HL-60 (cell line): Measurements from ENCODE around the gene PCIF1.

ENCODE experiments used
- CTCF ChIP-seq: IDR thresholded peaks from one replicate; pipeline ENCODE4 v1.5.1; 2011; ENCODE audit warnings: low read length, control low read depth, inconsistent platforms; ENCODE audit not compliant: insufficient read depth
- GABPA ChIP-seq: IDR thresholded peaks from 2 replicates; pipeline ENCODE4 v1.6.1; 2012; ENCODE audit warnings: low read depth
- POLR2AphosphoS5 ChIP-seq: IDR thresholded peaks from 2 replicates; pipeline ENCODE4 v1.6.1; 2012; ENCODE audit warnings: low read depth
- REST ChIP-seq: IDR thresholded peaks from 2 replicates; pipeline ENCODE4 v1.6.1; 2012; ENCODE audit warnings: low read depth; ENCODE audit not compliant: insufficient replicate concordance

- TF ChIP-seq CTCF (no peak), POLR2AphosphoS5 (no peak; the same call in 1 of the 2 replicates), REST (no peak), GABPA (no peak)
These were observed 32.2 kb upstream of the PCIF1 start for GRCh38 chr20:45902199-45902701.
